Measurements from ENCODE around the gene ELOVL7. TPM values are rescaled to one million over a fixed set of nuclear protein-coding genes. Genes with fewer than 3 reads are reported as not detected.

The ELOVL7 gene
- total RNA-seq, 4 donors from 2014 or later: 1.2 to 7.0 (median 5.3) TPM

DNA sequence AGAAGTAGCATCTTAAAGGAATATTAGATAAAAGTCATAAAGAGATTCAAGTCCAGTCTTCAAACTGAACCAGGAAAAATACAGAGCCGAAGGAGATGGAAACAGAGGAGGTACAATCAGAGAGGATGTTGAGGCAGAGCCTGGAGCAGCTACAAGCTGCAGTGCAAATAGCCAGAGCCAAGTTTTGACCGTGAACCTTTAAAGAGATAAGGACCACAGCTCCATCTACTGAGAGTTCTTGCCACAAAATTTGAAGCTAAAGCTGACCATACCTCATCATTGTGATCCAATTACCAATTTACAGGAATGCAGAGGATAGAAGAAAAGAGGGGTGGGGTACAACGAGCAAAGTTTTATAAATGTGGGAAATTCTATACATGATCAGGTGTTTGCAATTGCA is 133.7 kb downstream of the ELOVL7 start:
- no peak for DNase-seq (ENCODE audit: extremely low spot score)

DNA sequence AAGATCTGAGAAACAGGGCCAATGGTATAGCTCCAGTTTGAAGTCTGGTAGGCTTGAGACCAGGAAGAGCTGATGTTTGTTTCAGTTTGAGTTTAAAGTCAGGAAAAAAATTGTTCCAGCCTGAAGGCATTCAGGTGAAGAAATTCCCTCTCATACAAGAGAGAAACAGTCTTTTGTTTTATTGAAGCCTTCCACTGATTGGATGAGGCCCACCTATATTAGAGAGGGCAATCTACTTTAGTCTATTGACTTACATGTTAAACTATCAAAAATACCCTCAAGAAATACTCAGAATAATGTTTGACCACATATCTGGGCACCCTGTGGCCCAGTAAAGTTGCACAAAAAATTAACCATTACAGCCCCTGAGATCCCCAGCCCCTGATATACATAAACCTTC is 138.9 kb downstream of the ELOVL7 start:
- Histone ChIP-seq H3K4me3 (no peak overlapping the region), H3K27ac (replicated peaks in 1 of 4) (no peak overlapping the region), H3K36me3 (no peaks in the 10 kb centered on the region), H3K27me3 (no peaks in the 10 kb centered on the region), H3K4me1 (peaks cover 7 to 13% (median 10%) of the 10 kb centered on the region in 4 donors), H3K9me3 (no peaks in the 10 kb centered on the region)
- intact Hi-C loops (cut with DNase I): no loop called here
- TF ChIP-seq EP300 (IDR thresholded peaks at IDR 0.05) (no peak), POLR2A (IDR thresholded peaks at IDR 0.05; ENCODE audit: low read depth) (no peak), POLR2AphosphoS5 (IDR thresholded peaks at IDR 0.05) (no peak)
- TF ChIP-seq, protein P1, sequence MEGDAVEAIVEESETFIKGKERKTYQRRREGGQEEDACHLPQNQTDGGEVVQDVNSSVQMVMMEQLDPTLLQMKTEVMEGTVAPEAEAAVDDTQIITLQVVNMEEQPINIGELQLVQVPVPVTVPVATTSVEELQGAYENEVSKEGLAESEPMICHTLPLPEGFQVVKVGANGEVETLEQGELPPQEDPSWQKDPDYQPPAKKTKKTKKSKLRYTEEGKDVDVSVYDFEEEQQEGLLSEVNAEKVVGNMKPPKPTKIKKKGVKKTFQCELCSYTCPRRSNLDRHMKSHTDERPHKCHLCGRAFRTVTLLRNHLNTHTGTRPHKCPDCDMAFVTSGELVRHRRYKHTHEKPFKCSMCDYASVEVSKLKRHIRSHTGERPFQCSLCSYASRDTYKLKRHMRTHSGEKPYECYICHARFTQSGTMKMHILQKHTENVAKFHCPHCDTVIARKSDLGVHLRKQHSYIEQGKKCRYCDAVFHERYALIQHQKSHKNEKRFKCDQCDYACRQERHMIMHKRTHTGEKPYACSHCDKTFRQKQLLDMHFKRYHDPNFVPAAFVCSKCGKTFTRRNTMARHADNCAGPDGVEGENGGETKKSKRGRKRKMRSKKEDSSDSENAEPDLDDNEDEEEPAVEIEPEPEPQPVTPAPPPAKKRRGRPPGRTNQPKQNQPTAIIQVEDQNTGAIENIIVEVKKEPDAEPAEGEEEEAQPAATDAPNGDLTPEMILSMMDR (IDR thresholded peaks at IDR 0.05): no peak
- DNase-seq (ENCODE audit: extremely low spot score): no peak

More for the DNA sequence above, 133.7 kb downstream of the ELOVL7 start:
- intact Hi-C loops (cut with DNase I): no loop called here
- H3K9me3 ChIP-seq: no peaks in the 10 kb centered on the region
- no peak overlapping the region for H3K27ac ChIP-seq (replicated peaks in 1 of 4)
- H3K4me3 ChIP-seq: no peak overlapping the region
- WGBS: 61% methylated on average over 3 of the region's 3 CpGs
- no peaks in the 10 kb centered on the region for H3K36me3 ChIP-seq
- no peaks in the 10 kb centered on the region for H3K27me3 ChIP-seq
- H3K4me1 ChIP-seq: no peaks in the 10 kb centered on the region
- TF ChIP-seq EP300 (IDR thresholded peaks at IDR 0.05) (no peak), POLR2A (IDR thresholded peaks at IDR 0.05; ENCODE audit: low read depth) (no peak), POLR2AphosphoS5 (IDR thresholded peaks at IDR 0.05) (no peak)
- TF ChIP-seq, protein P1 (IDR thresholded peaks at IDR 0.05): no peak

DNA sequence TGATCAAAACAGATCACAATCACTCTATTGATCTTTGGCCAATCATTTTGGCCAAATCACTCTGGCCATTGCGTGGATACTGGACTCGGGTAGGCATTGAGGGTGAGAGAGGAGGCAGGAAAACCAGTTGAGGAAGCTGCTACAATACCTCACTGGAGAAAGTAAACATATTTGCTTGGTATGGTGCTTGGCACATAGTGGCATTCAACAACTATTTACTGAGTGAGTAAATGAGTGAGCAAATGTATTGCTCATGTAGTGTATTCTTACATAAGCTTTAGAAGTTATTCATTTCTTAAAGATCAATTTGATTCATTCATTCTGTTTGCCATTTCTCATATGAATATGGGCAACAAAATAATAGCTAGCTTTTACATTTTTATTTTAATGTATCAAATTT is 140.1 kb downstream of the ELOVL7 start:
- TF ChIP-seq POLR2AphosphoS5 (IDR thresholded peaks at IDR 0.05): no peak
- TF ChIP-seq POLR2A (IDR thresholded peaks at IDR 0.05; ENCODE audit: low read depth): no peak
- TF ChIP-seq, protein P1 (IDR thresholded peaks at IDR 0.05): no peak
- TF ChIP-seq EP300 (IDR thresholded peaks at IDR 0.05): no peak
- intact Hi-C loops (cut with DNase I): no loop called here

More for the DNA sequence above, 140.1 kb downstream of the ELOVL7 start:
- H3K4me3 ChIP-seq: no peak overlapping the region
- DNase-seq (ENCODE audit: extremely low spot score): no peak
- no peaks in the 10 kb centered on the region for H3K9me3 ChIP-seq
- WGBS: 100% methylated on average over 2 of the region's 2 CpGs
- H3K36me3 ChIP-seq: no peaks in the 10 kb centered on the region
- H3K4me1 ChIP-seq: peaks cover 13 to 20% (median 18%) of the 10 kb centered on the region in 4 donors
- no peak overlapping the region for H3K27ac ChIP-seq (replicated peaks in 1 of 4)
- no peaks in the 10 kb centered on the region for H3K27me3 ChIP-seq

Other genes with a start within 250 kb of the ELOVL7 start
- gene DEPDC1B, start 144.1 kb downstream of the ELOVL7 start, total RNA-seq: under 1 TPM in 3 of 4 donors, not detected in 1; 0.17 to 0.57 (median 0.42) TPM
- gene ERCC8, start 100.8 kb upstream of the ELOVL7 start, total RNA-seq: 10 to 100 TPM in 3 of 4 donors, 1 to 10 TPM in 1; 5.2 to 17.9 (median 16.1) TPM
- 10 to 100 TPM; 29.4 to 42.8 (median 39.6) TPM for gene NDUFAF2, start 100.9 kb upstream of the ELOVL7 start, total RNA-seq

All from esophagus muscularis mucosa (tissue), 4 donors.